Hepatocyte (in vitro differentiated cells): ENCODE results near the gene WSCD2. TPM values are rescaled to one million over a fixed set of nuclear protein-coding genes. Genes with fewer than 3 reads are reported as not detected.

Experiments
- DNase-seq: peaks from one replicate; pipeline ENCODE4 v3.0.0-alpha.2; 2016; ENCODE audit warnings: low spot score
- H2AFZ ChIP-seq: fragments of 200-600 bp; sonication (generic); 2 replicates; pipeline ENCODE4 v1.6.0; 2016; ENCODE audit warnings: antibody characterized with exemption, mild to moderate bottlenecking
- H3K27ac ChIP-seq: fragments of 200-600 bp; sonication (generic); 2 replicates; pipeline ENCODE4 v1.5.1; 2016; ENCODE audit warnings: mild to moderate bottlenecking
- H3K27me3 ChIP-seq: fragments of 200-600 bp; sonication (generic); 2 replicates; pipeline ENCODE4 v1.6.1; 2016
- H3K36me3 ChIP-seq: fragments of 200-600 bp; sonication (generic); replicated peaks from 2 replicates; pipeline ENCODE4 v1.5.1; 2016; ENCODE audit warnings: low read depth; ENCODE audit not compliant: insufficient read depth
- H3K4me1 ChIP-seq: fragments of 200-600 bp; sonication (generic); 2 replicates; pipeline ENCODE4 v1.5.1; 2016; ENCODE audit warnings: mild to moderate bottlenecking, moderate library complexity; ENCODE audit not compliant: insufficient read depth
- H3K4me2 ChIP-seq: fragments of 200-600 bp; sonication (generic); 2 replicates; pipeline ENCODE4 v1.6.0; 2016
- H3K4me3 ChIP-seq: fragments of 200-600 bp; sonication (generic); 2 replicates; pipeline ENCODE4 v1.5.1; 2016; ENCODE audit warnings: mild to moderate bottlenecking
- H3K79me2 ChIP-seq: fragments of 200-600 bp; sonication (generic); 2 replicates; pipeline ENCODE4 v1.6.0; 2017; ENCODE audit warnings: mild to moderate bottlenecking
- H3K9me2 ChIP-seq: fragments of 200-600 bp; sonication (generic); replicated peaks from 2 replicates; pipeline ENCODE4 v1.6.0; 2017; ENCODE audit warnings: mild to moderate bottlenecking; ENCODE audit not compliant: insufficient read depth
- H3K9me3 ChIP-seq: fragments of 200-600 bp; sonication (generic); 2 replicates; pipeline ENCODE4 v1.5.1; 2016; ENCODE audit warnings: low read depth, mild to moderate bottlenecking
- H4K20me1 ChIP-seq: fragments of 200-600 bp; sonication (generic); 2 replicates; pipeline ENCODE4 v1.6.0; 2016; ENCODE audit warnings: mild to moderate bottlenecking; ENCODE audit not compliant: insufficient read depth, poor library complexity, severe bottlenecking
- EZH2 ChIP-seq: fragments of 200-600 bp; sonication (generic); IDR thresholded peaks from 2 replicates; pipeline ENCODE4 v1.6.1; 2016; ENCODE audit warnings: antibody characterized with exemption, mild to moderate bottlenecking, borderline replicate concordance
- EZH2phosphoT487 ChIP-seq: fragments of 200-600 bp; sonication (generic); IDR thresholded peaks from one replicate; pipeline ENCODE4 v1.6.1; 2018; ENCODE audit warnings: antibody characterized with exemption, mild to moderate bottlenecking, low read depth, moderate library complexity; ENCODE audit not compliant: unreplicated experiment, severe bottlenecking
- WGBS: methylation state at CpG from one replicate; pipeline ENCODE4 v1.1.6; 2016; ENCODE audit warnings: low lambda C conversion rate; ENCODE audit errors: missing lambda C conversion rate; 5-methylcytosine and 5-hydroxymethylcytosine counted together
- polyA plus RNA-seq: library from polyadenylated mRNA; unstranded; fragments of >200 nt; fragmentation: Nextera tagmentation; extraction: Ambion mirVana; gene quantifications from 2 replicates; pipeline ENCODE4 v1.2.1, GENCODE V29; 2016
- total RNA-seq: library from RNA; depleted of rRNA; stranded (reverse); fragments of >200 nt; gene quantifications from 2 replicates; pipeline ENCODE4 v1.2.3, GENCODE V29; 2014
- TF ChIP-seq, protein P1 (sequence below): fragments of 200-600 bp; sonication (generic); IDR thresholded peaks from 2 replicates; pipeline ENCODE4 v1.5.1; 2016; ENCODE audit warnings: antibody characterized with exemption, mild to moderate bottlenecking; ENCODE audit not compliant: poor library complexity

WSCD2 gene
- total and polyA plus RNA-seq, 2 experiments from 2014 or later, result 4.2 to 4.3 TPM

DNA sequence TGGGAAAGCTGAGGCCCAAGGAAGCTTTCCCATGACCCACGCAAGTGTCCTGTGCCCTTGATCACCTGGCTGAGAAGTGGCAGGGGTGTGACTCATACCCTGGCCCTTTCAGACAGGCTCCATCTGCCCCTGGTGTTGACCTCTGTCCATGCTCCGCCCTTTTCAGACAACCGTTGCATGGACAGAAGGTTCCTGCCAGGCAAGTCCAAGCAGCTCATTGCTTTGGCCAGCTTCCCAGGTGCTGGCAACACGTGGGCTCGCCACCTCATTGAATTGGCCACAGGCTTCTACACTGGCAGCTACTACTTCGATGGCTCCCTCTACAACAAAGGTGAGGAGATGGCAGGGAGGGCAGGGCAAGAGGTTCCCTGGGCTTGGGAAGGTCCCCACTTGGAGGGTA is 103.5 kb downstream of the WSCD2 start:
- Histone ChIP-seq H4K20me1 (no peaks in the 10 kb centered on the region), H3K27ac (no peak overlapping the region), H3K4me3 (no peak overlapping the region), H3K9me3 (no peaks in the 10 kb centered on the region), H3K9me2 (no peaks in the 10 kb centered on the region), H3K79me2 (no peaks in the 10 kb centered on the region), H3K4me2 (no peak overlapping the region), H3K36me3 (no peaks in the 10 kb centered on the region), H3K4me1 (no peaks in the 10 kb centered on the region), H2AFZ (no peak overlapping the region), H3K27me3 (peaks cover 24% of the 10 kb centered on the region)
- TF ChIP-seq EZH2, result no peak
- TF ChIP-seq, protein P1, sequence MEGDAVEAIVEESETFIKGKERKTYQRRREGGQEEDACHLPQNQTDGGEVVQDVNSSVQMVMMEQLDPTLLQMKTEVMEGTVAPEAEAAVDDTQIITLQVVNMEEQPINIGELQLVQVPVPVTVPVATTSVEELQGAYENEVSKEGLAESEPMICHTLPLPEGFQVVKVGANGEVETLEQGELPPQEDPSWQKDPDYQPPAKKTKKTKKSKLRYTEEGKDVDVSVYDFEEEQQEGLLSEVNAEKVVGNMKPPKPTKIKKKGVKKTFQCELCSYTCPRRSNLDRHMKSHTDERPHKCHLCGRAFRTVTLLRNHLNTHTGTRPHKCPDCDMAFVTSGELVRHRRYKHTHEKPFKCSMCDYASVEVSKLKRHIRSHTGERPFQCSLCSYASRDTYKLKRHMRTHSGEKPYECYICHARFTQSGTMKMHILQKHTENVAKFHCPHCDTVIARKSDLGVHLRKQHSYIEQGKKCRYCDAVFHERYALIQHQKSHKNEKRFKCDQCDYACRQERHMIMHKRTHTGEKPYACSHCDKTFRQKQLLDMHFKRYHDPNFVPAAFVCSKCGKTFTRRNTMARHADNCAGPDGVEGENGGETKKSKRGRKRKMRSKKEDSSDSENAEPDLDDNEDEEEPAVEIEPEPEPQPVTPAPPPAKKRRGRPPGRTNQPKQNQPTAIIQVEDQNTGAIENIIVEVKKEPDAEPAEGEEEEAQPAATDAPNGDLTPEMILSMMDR, result no peak
- no peak for TF ChIP-seq EZH2phosphoT487
- 81% methylated on average over 6 of the region's 6 CpGs for WGBS
- DNase-seq, result no peak

DNA sequence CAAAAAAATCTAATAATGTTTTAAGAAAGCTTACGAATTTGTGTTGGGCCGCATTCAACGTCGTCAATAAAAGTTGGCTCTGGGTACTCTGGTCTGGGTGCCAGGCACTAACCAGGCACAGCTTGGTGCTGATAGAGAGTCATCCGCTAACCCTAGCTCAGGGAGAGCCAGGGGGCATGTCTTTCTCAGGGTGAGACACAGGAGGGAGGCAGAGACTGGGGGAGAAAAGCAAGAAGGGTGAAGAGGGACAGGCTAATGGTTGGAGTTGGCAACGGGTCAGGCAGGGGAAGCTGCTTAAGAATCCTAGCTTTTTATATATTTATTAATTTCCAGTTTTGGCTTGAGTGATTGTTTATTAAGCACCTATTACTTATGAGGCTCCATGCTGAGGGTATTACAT is 105.1 kb downstream of the WSCD2 start:
- 84% methylated on average over 6 of the region's 6 CpGs for WGBS

DNA sequence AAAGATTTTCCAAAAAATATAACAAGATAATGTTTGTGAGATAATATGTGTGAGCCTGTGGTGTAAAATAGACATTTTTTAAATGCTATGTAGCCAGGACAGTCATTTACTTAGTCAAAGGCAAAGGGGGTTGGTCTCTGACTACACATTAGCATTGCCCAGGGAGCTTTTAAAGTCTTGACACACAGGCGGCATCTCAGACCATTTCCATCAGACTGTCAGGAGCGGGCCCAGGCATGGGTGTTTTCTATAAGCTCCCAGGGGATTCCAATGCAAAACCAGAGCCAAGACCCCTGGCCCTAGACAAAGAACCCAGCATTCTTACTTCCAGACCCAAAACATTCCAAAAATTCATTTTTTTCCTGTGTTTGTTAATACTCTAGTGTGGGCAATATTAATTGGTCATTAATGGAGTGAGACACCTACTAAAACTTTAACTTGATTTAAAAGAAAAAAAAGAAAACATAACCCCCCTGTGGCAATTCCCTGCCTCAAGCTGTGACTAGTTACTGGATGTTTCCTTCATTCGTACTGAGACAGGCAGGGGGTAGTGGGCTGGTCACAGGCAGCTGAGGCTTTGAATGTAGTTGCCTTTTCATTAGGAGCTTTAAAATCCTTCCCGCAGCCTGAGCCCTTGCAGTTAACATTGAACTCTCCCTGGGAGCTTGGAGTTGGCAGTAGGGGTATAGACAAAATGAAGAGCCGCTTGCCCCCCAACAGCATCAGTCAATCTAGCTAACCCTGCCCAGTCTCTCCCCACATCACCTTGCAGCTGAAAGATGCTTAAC is 106.3 kb downstream of the WSCD2 start:
- Histone ChIP-seq H3K27me3 (peaks cover 23% of the 10 kb centered on the region), H3K4me2 (no peak overlapping the region), H3K27ac (no peak overlapping the region), H3K79me2 (no peaks in the 10 kb centered on the region), H3K9me3 (no peaks in the 10 kb centered on the region), H2AFZ (no peak overlapping the region), H4K20me1 (no peaks in the 10 kb centered on the region), H3K36me3 (no peaks in the 10 kb centered on the region), H3K4me3 (no peak overlapping the region), H3K4me1 (no peaks in the 10 kb centered on the region), H3K9me2 (no peaks in the 10 kb centered on the region)
- no peak for DNase-seq
- WGBS, result 30% methylated on average over 5 of the region's 5 CpGs
- TF ChIP-seq EZH2phosphoT487 (no peak), EZH2 (no peak)
- TF ChIP-seq, protein P1, result no peak

More for the DNA sequence above, 105.1 kb downstream of the WSCD2 start:
- TF ChIP-seq, protein P1, result no peak
- TF ChIP-seq EZH2 (no peak), EZH2phosphoT487 (no peak)
- Histone ChIP-seq H3K27me3 (peaks cover 24% of the 10 kb centered on the region), H3K4me2 (no peak overlapping the region), H3K9me3 (no peaks in the 10 kb centered on the region), H3K36me3 (no peaks in the 10 kb centered on the region), H3K4me1 (no peaks in the 10 kb centered on the region), H3K9me2 (no peaks in the 10 kb centered on the region), H2AFZ (no peak overlapping the region), H4K20me1 (no peaks in the 10 kb centered on the region), H3K27ac (no peak overlapping the region), H3K79me2 (no peaks in the 10 kb centered on the region), H3K4me3 (no peak overlapping the region)
- DNase-seq, result no peak

DNA sequence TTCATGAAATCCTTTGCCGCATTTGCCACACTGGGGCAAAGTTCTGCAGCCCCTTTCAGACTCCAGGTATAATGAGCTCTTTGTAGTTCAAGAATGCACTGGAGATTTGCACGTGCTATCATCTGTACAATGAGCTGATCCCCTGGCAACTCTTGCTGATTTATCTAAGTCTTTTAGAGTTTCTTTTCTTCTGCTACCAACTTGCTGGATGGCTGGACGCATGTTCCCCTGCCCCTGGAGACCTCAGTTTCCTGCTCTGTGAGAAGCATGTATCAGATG is 106.8 kb downstream of the WSCD2 start:
- Histone ChIP-seq H3K27me3 (peaks cover 19% of the 10 kb centered on the region), H3K79me2 (no peaks in the 10 kb centered on the region), H3K4me1 (no peaks in the 10 kb centered on the region), H3K27ac (no peak overlapping the region), H3K9me3 (no peaks in the 10 kb centered on the region), H3K9me2 (no peaks in the 10 kb centered on the region), H2AFZ (no peak overlapping the region), H3K4me2 (no peak overlapping the region), H4K20me1 (no peaks in the 10 kb centered on the region), H3K36me3 (no peaks in the 10 kb centered on the region), H3K4me3 (no peak overlapping the region)
- TF ChIP-seq EZH2 (no peak), EZH2phosphoT487 (no peak)
- TF ChIP-seq, protein P1, result no peak
- no peak for DNase-seq
- WGBS, result 38% methylated on average over 3 of the region's 3 CpGs
